Epithelial cell of umbilical artery (primary cell): ENCODE data around the gene RNF223. TPM values are rescaled to one million over a fixed set of nuclear protein-coding genes. Genes with fewer than 3 reads are reported as not detected.

ENCODE experiments used
- total RNA-seq: library from RNA; depleted of rRNA; stranded (reverse); fragments of >200 nt; gene quantifications from 2 replicates; pipeline ENCODE4 v1.2.3, GENCODE V29; 2014

The RNF223 gene
- not detected in 2 replicates for total RNA-seq

GRCh38 chr1:1073743-1074587, at the start of gene RNF223:
Gene RNF223, minus strand, starts transcription at chr1:1074306. Its CDS starts 1,740 bp downstream, at chr1:1072566.

GRCh38 chr1:1115786-1116700, 41.9 kb upstream of the RNF223 start, which contains the start of gene C1orf159:
Gene C1orf159, minus strand, starts transcription at chr1:1116089. Its CDS starts 24,546 bp downstream, at chr1:1091543.

Other genes starting within 250 kb of the RNF223 start
- gene SAMD11, start 150.4 kb downstream of the RNF223 start, total RNA-seq: under 0.01 and 0.32 TPM in 2 replicates
- 109 TPM in 2 replicates for gene NOC2L, start 115.0 kb downstream of the RNF223 start, total RNA-seq
- gene KLHL17, start 113.7 kb downstream of the RNF223 start, total RNA-seq: 4.1 and 8.4 TPM in 2 replicates
- gene PLEKHN1, start 107.8 kb downstream of the RNF223 start, total RNA-seq: 0.30 and 0.32 TPM in 2 replicates
- not detected in 2 replicates for gene PERM1, start 92.2 kb downstream of the RNF223 start, total RNA-seq
- 109 and 135 TPM in 2 replicates for gene HES4, start 74.2 kb downstream of the RNF223 start, total RNA-seq
- 302 and 2,072 TPM in 2 replicates for gene ISG15, start 60.8 kb downstream of the RNF223 start, total RNA-seq
- gene AGRN, start 54.2 kb downstream of the RNF223 start, total RNA-seq: 56.2 and 70.7 TPM in 2 replicates
- gene C1orf159, start 41.8 kb upstream of the RNF223 start, total RNA-seq: 5.2 and 5.9 TPM in 2 replicates
- gene TTLL10, start 99.6 kb upstream of the RNF223 start, total RNA-seq: not detected in 2 replicates
- not detected in 2 replicates for gene TNFRSF18, start 132.3 kb upstream of the RNF223 start, total RNA-seq
- 0.61 and 0.65 TPM in 2 replicates for gene TNFRSF4, start 139.8 kb upstream of the RNF223 start, total RNA-seq
- gene SDF4, start 157.7 kb upstream of the RNF223 start, total RNA-seq: 78.0 and 108 TPM in 2 replicates
- gene B3GALT6, start 157.9 kb upstream of the RNF223 start, total RNA-seq: 20.8 and 35.1 TPM in 2 replicates
- 0.32 and 0.76 TPM in 2 replicates for gene C1QTNF12, start 172.4 kb upstream of the RNF223 start, total RNA-seq
- 41.3 and 52.3 TPM in 2 replicates for gene UBE2J2, start 199.5 kb upstream of the RNF223 start, total RNA-seq
- 0.32 and 0.46 TPM in 2 replicates for gene SCNN1D, start 206.1 kb upstream of the RNF223 start, total RNA-seq
- 13.1 and 23.1 TPM in 2 replicates for gene ACAP3, start 233.6 kb upstream of the RNF223 start, total RNA-seq
- gene PUSL1, start 234.3 kb upstream of the RNF223 start, total RNA-seq: 15.5 and 17.2 TPM in 2 replicates